GM08714 (cell line): Measurements from ENCODE around the gene PAPPA2.
"Not testable (repeated sequence)": the region's sequence is repeated elsewhere in the genome, so short reads cannot be mapped to it uniquely, and the experiment has no call there.

Source experiments
- H3K4me3 ChIP-seq: fragments of 200-500 bp; sonication (Bioruptor generic); 2 replicates; pipeline ENCODE4 v1.5.1; 2014; ENCODE audit warnings: mild to moderate bottlenecking, low read length, inconsistent platforms
- ZNF274 ChIP-seq: IDR thresholded peaks from 2 replicates; pipeline ENCODE4 v1.6.1; 2012; ENCODE audit warnings: mild to moderate bottlenecking, low read depth, low read length

PAPPA2 gene

DNA sequence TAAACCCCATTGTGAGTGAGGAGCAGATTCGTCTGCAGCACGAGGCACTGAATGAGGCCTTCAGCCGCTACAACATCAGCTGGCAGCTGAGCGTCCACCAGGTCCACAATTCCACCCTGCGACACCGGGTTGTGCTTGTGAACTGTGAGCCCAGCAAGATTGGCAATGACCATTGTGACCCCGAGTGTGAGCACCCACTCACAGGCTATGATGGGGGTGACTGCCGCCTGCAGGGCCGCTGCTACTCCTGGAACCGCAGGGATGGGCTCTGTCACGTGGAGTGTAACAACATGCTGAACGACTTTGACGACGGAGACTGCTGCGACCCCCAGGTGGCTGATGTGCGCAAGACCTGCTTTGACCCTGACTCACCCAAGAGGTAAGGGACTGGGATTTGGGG is 132.2 kb downstream of the PAPPA2 start:
- TF ChIP-seq ZNF274 = no peak

GRCh38 chr1:176601348-176601747 is 138.4 kb downstream of the PAPPA2 start:
- no peak overlapping the region for H3K4me3 ChIP-seq
- no peak for TF ChIP-seq ZNF274

More for the DNA sequence above, 132.2 kb downstream of the PAPPA2 start:
- no peak overlapping the region for H3K4me3 ChIP-seq

DNA sequence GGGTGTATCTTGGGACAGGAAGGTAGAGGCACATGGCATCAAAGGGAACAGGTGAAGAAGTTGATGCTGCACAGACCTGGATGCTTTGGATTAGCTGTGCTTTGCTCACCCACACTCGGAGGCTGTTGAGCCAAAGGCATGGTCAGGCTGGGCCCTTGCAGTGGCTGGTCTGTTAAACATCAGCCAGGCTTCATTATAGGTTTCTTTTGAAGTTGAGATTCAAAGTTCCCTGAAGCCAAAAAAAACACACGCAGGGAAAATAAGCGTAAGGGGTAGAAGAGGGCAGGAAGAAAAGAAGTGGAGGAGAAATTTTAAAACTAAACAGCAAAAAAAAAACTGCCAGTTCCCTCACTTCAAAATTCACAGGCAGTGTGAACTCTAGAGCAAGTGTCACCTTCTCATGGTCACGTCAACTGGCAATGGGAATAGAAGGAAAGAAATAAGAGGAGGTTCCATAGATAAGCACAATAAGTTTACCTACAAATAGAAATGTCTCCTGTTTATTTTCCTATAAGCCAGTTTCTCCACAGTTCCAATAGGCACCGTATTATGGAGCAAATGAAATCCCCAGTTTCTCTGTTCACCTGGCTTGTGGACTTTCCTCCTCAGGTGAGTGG is 139.5 kb downstream of the PAPPA2 start:
- TF ChIP-seq ZNF274 = no peak
- H3K4me3 ChIP-seq = no peak overlapping the region

GRCh38 chr1:176603696-176604095 is 140.7 kb downstream of the PAPPA2 start:
- no peak for TF ChIP-seq ZNF274
- H3K4me3 ChIP-seq = no peak overlapping the region

- H3K4me3 ChIP-seq = no peak overlapping the region
- no peak for TF ChIP-seq ZNF274
Measured at GRCh38 chr1:176604461-176604860, 141.5 kb downstream of the PAPPA2 start.

- TF ChIP-seq ZNF274 = no peak
- no peak overlapping the region for H3K4me3 ChIP-seq
Measured at GRCh38 chr1:176605176-176605575, 142.2 kb downstream of the PAPPA2 start.

DNA sequence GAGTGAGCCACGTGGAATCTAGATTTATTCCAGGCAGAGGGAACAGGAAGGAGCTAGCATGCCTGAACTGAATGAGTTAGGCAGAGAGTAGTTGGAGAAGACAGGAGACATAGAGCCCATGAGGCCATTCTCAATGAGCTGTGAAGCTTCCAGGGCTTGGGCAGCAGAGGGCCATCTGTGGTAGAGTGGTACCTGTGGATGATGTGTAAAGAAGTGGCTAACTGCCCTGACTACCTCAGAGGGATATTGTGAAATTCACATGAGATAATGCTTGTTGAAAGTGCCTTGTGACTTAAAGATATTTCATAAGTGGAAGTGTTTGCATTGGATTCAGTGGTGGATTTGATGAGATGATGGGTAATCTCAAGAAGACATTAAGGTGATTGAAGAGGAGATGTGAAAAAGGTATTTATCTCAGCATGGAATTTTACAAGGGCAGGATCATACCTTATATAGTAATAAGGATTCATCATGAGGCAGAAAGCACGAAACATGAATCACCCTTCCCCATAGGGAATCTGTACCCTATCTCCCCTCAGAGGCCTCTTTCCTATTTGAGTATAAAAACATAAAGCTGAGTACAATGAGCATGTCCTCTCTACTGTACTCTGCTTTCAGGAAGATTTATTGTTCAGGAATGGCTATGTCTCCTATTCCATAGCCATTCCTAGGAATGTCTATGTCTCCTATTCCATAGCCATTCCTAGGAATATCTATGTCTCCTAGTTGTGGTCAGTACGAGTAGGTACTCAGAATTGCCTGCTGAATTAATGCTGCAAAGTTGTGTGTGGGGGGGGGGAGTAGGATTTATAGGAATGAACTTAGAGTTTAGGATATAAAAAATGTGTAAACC is 146.8 kb downstream of the PAPPA2 start:
- no peak for TF ChIP-seq ZNF274
- H3K4me3 ChIP-seq = no peak overlapping the region

GRCh38 chr1:176612791-176613190 is 149.8 kb downstream of the PAPPA2 start:
- H3K4me3 ChIP-seq = no peak overlapping the region
- no peak for TF ChIP-seq ZNF274

GRCh38 chr1:176617881-176618280 is 154.9 kb downstream of the PAPPA2 start:
- TF ChIP-seq ZNF274 = no peak
- H3K4me3 ChIP-seq = no peak overlapping the region

GRCh38 chr1:176619261-176619660 is 156.3 kb downstream of the PAPPA2 start:
- H3K4me3 ChIP-seq = no peak overlapping the region
- no peak for TF ChIP-seq ZNF274

GRCh38 chr1:176625365-176625764 is 162.4 kb downstream of the PAPPA2 start:
- TF ChIP-seq ZNF274 = no peak

DNA sequence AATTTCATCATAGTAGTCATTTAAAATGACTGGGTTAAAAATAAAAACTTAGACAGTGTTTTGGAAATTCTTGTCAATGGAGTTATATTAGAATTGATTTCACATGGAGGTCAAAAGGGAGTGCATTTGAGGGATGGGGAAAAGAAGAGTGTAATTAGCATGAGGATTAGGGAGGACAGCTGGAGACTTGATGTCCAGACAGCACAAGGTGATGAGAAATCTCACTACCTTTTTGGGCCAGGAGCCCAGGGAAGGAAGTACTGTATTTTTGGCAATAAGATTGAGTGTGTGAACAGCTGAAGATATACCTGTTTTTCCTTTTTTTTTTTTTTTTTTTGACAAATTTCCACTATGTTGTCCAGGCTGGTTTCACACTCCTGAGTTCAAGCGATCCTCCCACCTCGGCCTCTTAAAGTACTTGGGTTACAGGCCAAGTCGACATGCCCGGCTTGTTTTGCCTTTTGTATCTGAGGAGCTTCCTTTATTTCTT is 163.6 kb downstream of the PAPPA2 start:
- no peak for TF ChIP-seq ZNF274
- H3K4me3 ChIP-seq = no peak overlapping the region

More at GRCh38 chr1:176625365-176625764, 162.4 kb downstream of the PAPPA2 start:
- no peak overlapping the region for H3K4me3 ChIP-seq

- no peak for TF ChIP-seq ZNF274
- no peak overlapping the region for H3K4me3 ChIP-seq
Measured at GRCh38 chr1:176628775-176629174, 165.8 kb downstream of the PAPPA2 start.

GRCh38 chr1:176634733-176635132 is 171.8 kb downstream of the PAPPA2 start:
- not testable (repeated sequence) for H3K4me3 ChIP-seq
